ENCODE measurements around the gene KBTBD12.

The KBTBD12 gene

GRCh38 chr3:127991681-127992080, 76.6 kb downstream of the KBTBD12 start:
- H3K4me3 ChIP-seq (ENCODE audit: control insufficient read depth, low read depth, low read length), result no peak overlapping the region
- TF ChIP-seq, protein P1, sequence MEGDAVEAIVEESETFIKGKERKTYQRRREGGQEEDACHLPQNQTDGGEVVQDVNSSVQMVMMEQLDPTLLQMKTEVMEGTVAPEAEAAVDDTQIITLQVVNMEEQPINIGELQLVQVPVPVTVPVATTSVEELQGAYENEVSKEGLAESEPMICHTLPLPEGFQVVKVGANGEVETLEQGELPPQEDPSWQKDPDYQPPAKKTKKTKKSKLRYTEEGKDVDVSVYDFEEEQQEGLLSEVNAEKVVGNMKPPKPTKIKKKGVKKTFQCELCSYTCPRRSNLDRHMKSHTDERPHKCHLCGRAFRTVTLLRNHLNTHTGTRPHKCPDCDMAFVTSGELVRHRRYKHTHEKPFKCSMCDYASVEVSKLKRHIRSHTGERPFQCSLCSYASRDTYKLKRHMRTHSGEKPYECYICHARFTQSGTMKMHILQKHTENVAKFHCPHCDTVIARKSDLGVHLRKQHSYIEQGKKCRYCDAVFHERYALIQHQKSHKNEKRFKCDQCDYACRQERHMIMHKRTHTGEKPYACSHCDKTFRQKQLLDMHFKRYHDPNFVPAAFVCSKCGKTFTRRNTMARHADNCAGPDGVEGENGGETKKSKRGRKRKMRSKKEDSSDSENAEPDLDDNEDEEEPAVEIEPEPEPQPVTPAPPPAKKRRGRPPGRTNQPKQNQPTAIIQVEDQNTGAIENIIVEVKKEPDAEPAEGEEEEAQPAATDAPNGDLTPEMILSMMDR (IDR thresholded peaks at IDR 0.05; ENCODE audit: control insufficient read depth, insufficient read depth, low read depth, low read length, missing control alignments), result no peak
- DNase-seq (ENCODE audit: low read depth), result no peak

DNA sequence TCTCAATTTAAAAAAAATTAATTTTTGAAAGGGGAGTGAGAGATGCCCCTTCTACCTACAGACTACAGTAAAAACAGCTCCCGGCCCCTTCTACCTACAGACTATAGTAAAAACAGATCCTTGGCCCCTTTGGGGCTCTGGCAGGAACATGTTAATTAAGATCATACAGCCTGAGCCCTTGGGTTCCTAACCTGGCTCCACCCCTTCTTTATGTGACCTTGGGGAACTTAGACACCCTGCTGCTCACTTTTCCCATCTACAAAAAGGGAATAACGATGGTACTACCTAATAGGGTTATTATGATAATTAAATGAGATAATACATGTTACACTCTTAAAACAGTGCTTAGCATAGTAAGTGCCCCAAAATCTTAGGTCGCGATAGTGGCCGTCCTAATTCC, 77.1 kb downstream of the KBTBD12 start:
- no peak overlapping the region for H3K4me3 ChIP-seq (ENCODE audit: control insufficient read depth, low read depth, low read length)
- no peak for DNase-seq (ENCODE audit: low read depth)
- TF ChIP-seq, protein P1 (IDR thresholded peaks at IDR 0.05; ENCODE audit: control insufficient read depth, insufficient read depth, low read depth, low read length, missing control alignments), result no peak

DNA sequence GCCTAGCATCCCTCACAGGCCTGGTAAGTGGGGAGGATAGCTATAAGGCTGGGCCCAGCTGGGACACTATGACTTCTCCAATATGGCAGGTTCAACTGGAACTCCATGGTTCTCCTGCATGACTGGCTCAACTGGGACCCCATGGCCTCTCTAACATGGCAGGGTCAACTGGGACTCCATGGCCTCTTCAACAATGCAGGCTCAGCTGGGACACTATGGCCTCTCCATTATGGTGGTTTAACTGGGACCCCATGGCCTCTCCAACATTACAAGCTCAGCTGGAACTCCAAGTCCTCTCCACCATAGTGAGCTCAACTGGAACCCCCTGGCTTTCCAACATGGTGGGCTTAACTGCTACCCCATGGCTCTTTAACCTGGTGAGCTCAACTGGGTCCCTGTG, 79.0 kb downstream of the KBTBD12 start:
- H3K4me3 ChIP-seq (ENCODE audit: control insufficient read depth, low read depth, low read length), result no peak overlapping the region

DNA sequence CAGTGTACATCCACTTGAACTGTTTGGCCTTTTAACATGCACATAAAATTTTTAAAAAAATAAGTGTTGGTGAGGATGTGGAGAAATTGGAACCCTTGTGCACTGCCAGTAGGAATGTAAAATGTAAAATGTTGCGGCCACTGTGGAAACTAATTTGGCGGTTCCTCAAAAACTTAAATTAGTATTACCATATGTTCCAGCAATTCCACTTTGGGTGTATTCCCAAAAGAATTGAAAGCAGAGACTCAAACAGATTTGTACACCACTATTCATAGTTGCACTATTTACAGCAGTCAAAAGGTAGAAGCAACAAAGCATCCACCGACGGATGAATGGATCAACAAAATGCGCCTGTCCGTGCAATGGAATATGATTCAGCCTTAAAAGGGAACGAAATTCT, 82.0 kb downstream of the KBTBD12 start:
- TF ChIP-seq, protein P1 (IDR thresholded peaks at IDR 0.05; ENCODE audit: control insufficient read depth, insufficient read depth, low read depth, low read length, missing control alignments), result no peak
- no peak overlapping the region for H3K4me3 ChIP-seq (ENCODE audit: control insufficient read depth, low read depth, low read length)
- DNase-seq (ENCODE audit: low read depth), result no peak

More for the DNA sequence above, 79.0 kb downstream of the KBTBD12 start:
- no peak for DNase-seq (ENCODE audit: low read depth)
- TF ChIP-seq, protein P1 (IDR thresholded peaks at IDR 0.05; ENCODE audit: control insufficient read depth, insufficient read depth, low read depth, low read length, missing control alignments), result no peak

GRCh38 chr3:127997961-127998360, 82.9 kb downstream of the KBTBD12 start:
- no peak overlapping the region for H3K4me3 ChIP-seq (ENCODE audit: control insufficient read depth, low read depth, low read length)
- TF ChIP-seq, protein P1 (IDR thresholded peaks at IDR 0.05; ENCODE audit: control insufficient read depth, insufficient read depth, low read depth, low read length, missing control alignments), result no peak
- no peak for DNase-seq (ENCODE audit: low read depth)

- H3K4me3 ChIP-seq (ENCODE audit: control insufficient read depth, low read depth, low read length), result no peak overlapping the region
- TF ChIP-seq, protein P1 (IDR thresholded peaks at IDR 0.05; ENCODE audit: control insufficient read depth, insufficient read depth, low read depth, low read length, missing control alignments), result no peak
- no peak for DNase-seq (ENCODE audit: low read depth)
Observed at GRCh38 chr3:127998596-127998995, 83.6 kb downstream of the KBTBD12 start.
